HFF-Myc (cell line): ENCODE results near the gene CNOT6.

Experiments
- DNase-seq: peaks from one replicate; pipeline ENCODE4 v3.0.0-alpha.2; 2011; ENCODE audit warnings: low read depth; ENCODE audit errors: extremely low read depth
- H3K4me3 ChIP-seq: replicated peaks from 2 replicates; pipeline ENCODE4 v1.5.1; 2011; ENCODE audit warnings: low read depth, mild to moderate bottlenecking, control low read depth, low read length
- TF ChIP-seq, protein P1 (sequence below): IDR thresholded peaks from 2 replicates; pipeline ENCODE4 v1.5.1; 2012; ENCODE audit warnings: mild to moderate bottlenecking, low read depth, low read length, control low read depth; ENCODE audit errors: missing control alignments

Gene CNOT6

DNA sequence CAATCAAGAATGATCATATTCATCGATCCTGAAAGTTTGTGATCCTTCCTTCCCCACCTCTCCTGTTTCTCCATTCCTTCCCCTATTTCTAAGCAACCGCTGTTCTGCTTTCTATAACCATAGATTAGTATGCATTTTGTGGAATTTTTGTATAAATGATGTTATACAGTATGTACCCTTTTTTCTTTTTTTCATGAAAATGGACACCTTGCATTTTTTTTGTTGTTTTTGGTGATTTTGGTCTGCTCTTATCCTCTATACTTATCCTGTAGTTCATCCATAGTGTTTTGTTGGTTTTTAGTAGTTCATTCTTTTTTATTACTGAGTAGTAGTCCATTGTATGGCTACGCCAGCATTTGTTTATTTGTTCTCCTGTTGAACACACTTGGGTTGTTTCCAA, 51.1 kb downstream of the CNOT6 start:
- no peak overlapping the region for H3K4me3 ChIP-seq
- TF ChIP-seq, protein P1, sequence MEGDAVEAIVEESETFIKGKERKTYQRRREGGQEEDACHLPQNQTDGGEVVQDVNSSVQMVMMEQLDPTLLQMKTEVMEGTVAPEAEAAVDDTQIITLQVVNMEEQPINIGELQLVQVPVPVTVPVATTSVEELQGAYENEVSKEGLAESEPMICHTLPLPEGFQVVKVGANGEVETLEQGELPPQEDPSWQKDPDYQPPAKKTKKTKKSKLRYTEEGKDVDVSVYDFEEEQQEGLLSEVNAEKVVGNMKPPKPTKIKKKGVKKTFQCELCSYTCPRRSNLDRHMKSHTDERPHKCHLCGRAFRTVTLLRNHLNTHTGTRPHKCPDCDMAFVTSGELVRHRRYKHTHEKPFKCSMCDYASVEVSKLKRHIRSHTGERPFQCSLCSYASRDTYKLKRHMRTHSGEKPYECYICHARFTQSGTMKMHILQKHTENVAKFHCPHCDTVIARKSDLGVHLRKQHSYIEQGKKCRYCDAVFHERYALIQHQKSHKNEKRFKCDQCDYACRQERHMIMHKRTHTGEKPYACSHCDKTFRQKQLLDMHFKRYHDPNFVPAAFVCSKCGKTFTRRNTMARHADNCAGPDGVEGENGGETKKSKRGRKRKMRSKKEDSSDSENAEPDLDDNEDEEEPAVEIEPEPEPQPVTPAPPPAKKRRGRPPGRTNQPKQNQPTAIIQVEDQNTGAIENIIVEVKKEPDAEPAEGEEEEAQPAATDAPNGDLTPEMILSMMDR, result no peak
- DNase-seq, result no peak

DNA sequence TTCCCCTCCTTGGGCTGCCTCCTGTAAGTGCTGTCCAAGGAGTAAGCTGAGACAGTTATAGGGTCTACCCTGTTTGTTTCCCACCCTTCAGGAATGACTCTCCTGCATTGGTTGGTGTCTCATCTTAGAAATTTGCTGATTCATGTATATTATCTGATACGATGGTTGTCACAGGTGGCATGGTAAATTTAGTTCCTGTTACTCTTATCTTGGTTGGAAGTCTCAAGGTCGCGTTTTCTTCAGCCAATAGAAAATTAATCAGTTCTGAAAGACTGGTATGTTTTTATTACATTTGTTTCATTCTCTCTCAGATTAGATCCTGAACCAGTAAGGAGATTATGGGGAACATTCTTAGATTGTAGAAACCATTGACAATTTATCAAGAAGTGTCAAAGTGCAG, 54.4 kb downstream of the CNOT6 start:
- DNase-seq, result no peak
- H3K4me3 ChIP-seq, result no peak overlapping the region
- TF ChIP-seq, protein P1, result no peak

DNA sequence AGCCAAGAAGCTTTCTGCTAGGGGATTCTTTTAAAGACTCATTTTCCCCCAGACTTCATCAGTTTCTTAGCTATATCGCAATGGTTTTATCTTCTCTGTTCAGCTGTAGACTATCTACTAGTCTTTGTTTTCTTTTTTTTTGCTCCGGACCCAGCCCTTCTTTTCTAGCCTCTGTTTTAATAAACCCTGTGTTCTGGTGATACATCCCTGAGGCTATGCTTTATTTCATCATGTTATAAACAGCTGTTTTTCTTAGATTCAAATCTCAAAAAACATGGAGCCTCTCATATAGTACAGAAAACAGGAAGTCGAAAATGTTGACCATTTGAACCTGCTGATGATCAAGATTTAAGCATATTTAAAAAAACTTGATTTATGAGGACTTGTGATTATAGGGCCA, 59.4 kb downstream of the CNOT6 start:
- TF ChIP-seq, protein P1, result no peak
- no peak for DNase-seq
- H3K4me3 ChIP-seq, result no peak overlapping the region

DNA sequence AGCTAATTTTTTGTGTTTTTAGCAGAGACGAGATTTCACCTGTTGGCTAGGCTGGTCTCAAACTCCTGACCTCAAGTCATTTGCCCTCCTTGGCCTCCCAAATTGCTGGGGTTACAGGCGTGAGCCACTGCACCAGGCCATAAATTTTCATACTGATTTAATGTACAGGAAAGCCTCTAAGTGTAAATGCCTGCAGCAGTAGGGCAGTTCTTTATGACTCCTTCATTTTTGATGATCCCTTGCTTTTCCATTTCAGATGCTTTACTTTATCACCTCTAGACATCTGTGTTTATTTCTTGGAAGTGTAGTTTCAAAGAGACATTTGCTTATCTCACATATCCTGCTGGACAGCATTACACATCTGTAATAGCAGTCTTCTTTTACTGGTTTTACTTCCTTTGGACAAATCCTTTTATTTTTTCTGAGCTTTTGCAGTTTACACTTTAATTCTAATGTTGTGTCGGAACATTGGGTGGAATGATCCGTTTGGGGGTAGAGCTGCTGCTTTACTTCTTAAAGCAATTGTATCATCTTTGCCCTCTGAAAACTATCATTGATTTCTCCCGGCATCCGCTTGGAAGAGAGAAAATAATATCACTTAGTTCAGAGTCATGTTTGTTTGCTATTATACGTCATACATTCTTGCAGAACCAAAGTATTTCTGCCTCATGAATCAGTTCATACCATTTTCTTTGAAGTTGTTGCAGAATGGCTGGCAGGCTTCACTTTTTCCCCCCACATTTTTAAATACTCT, 61.2 kb downstream of the CNOT6 start:
- TF ChIP-seq, protein P1, result no peak
- DNase-seq, result no peak
- no peak overlapping the region for H3K4me3 ChIP-seq

DNA sequence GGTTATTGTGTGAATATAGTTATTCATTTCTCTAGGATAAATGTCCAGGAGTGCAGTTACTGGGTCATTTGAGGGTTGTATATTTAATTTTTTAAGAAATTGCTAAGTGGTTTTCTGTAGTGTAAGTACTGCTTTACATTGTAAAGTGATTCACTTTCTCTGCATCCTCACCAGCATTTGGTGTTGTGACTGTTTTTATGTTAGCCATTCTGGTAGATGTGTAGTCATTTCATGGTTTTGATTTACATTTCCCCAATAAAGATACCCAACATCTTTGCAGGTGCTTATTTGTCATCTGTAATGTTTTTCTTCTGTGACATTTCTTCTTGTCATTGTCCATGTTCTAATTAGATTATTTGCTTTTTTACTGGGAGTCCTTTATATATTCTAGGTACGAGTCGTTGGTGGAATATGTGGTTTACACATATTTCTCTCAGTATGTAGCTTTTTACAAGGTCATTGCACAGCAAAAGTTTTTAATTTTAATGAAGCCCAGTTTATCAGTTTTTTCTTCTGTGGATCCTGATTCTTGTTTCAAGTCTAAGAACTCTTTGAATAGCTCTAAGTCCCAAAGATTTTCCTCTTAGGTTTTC, 63.1 kb downstream of the CNOT6 start:
- no peak overlapping the region for H3K4me3 ChIP-seq
- no peak for DNase-seq
- TF ChIP-seq, protein P1, result no peak

DNA sequence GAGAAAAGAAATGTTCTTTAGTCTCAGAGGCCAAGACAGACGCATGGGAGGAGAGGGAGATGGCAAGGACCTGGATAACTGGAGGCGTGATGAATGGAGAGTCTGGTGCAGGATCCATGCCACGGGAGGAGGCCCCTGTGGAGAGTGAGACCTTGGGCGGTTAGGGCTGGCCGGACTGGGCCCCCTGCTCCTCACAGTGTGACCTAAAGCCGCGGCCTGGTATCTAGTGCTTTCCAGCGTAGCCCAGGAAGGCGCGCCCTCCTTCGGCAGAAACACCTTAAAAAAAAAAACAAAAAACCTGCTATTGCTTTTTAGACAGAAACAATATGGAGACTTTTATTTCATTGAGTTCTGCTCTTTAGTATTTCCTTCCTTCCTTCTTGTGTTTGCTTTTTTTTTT, 64.1 kb downstream of the CNOT6 start:
- TF ChIP-seq, protein P1, result no peak
- no peak overlapping the region for H3K4me3 ChIP-seq
- DNase-seq, result no peak

DNA sequence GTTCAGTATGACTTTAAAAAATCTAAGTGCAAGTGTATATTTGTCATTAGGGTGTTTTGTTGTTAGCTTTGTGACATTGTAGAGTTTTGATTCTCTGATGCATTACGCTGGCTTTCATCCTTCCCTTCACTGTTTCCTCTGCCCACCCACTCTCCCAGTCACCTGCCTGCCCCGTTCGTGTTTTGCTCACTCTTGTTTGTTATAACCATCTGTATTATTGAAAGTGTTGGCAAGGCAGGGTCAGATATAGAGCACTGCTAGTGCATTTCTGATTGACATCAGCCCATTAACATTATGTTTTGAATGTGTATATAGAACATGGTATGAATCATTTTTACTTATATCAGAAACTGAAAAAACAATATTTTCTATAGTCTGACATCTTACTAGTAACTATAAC, 69.8 kb downstream of the CNOT6 start:
- TF ChIP-seq, protein P1, result no peak
- no peak overlapping the region for H3K4me3 ChIP-seq
- no peak for DNase-seq
